GM23338 (cell line): ENCODE measurements around the gene HAPLN2. TPM values are rescaled to one million over a fixed set of nuclear protein-coding genes. Genes with fewer than 3 reads are reported as not detected.

Source experiments
- ATAC-seq: fragments of 200-7000 bp; cut with Tn5 transposase; 3 replicates; pipeline ENCODE4 v1.9.1; 2020
- DNase-seq: peaks from one replicate; pipeline ENCODE4 v3.0.0-alpha.2; 2015; ENCODE audit warnings: low spot score
- H2AFZ ChIP-seq: fragments of 200-600 bp; sonication (generic); 2 replicates; pipeline ENCODE4 v1.8.0; 2016; ENCODE audit warnings: antibody characterized with exemption, mild to moderate bottlenecking, moderate library complexity
- H3F3A ChIP-seq: fragments of 200-600 bp; sonication (generic); replicated peaks from 2 replicates; pipeline ENCODE4 v1.8.0; 2017; ENCODE audit warnings: antibody characterized with exemption, mixed run types, low read depth
- H3K27ac ChIP-seq: fragments of 200-600 bp; sonication (generic); 2 replicates; pipeline ENCODE4 v1.6.1; 2016; ENCODE audit warnings: low read depth
- H3K27me3 ChIP-seq: fragments of 200-600 bp; sonication (generic); 2 replicates; pipeline ENCODE4 v1.8.0; 2016; ENCODE audit warnings: mild to moderate bottlenecking, mixed run types, moderate library complexity; ENCODE audit not compliant: insufficient read depth
- H3K36me3 ChIP-seq: fragments of 200-600 bp; sonication (generic); 2 replicates; pipeline ENCODE4 v1.8.0; 2016; ENCODE audit warnings: mild to moderate bottlenecking; ENCODE audit not compliant: insufficient read depth
- H3K4me1 ChIP-seq: fragments of 200-600 bp; sonication (generic); 2 replicates; pipeline ENCODE4 v1.8.0; 2016; ENCODE audit warnings: mild to moderate bottlenecking, moderate library complexity; ENCODE audit not compliant: insufficient read depth
- H3K4me2 ChIP-seq: fragments of 200-600 bp; sonication (generic); 2 replicates; pipeline ENCODE4 v1.7.1; 2017; ENCODE audit warnings: mixed run types
- H3K4me3 ChIP-seq: fragments of 200-600 bp; sonication (generic); 2 replicates; pipeline ENCODE4 v1.6.1; 2016; ENCODE audit warnings: mixed run types
- H3K79me2 ChIP-seq: fragments of 200-600 bp; sonication (generic); replicated peaks from 2 replicates; pipeline ENCODE4 v1.8.0; 2017; ENCODE audit warnings: mild to moderate bottlenecking; ENCODE audit not compliant: insufficient read depth
- H3K9me2 ChIP-seq: fragments of 200-600 bp; sonication (generic); 2 replicates; pipeline ENCODE4 v1.8.0; 2017; ENCODE audit not compliant: insufficient read depth
- H4K20me1 ChIP-seq: fragments of 200-600 bp; sonication (generic); replicated peaks from 2 replicates; pipeline ENCODE4 v1.8.0; 2017; ENCODE audit warnings: mild to moderate bottlenecking; ENCODE audit not compliant: insufficient read depth
- H3K27ac Mint-ChIP-seq: 2 replicates; pipeline ENCODE4 v1.8.0; 2020; ENCODE audit warnings: inconsistent platforms, mild to moderate bottlenecking, moderate library complexity, mixed read lengths
- H3K27me3 Mint-ChIP-seq: 3 replicates; pipeline ENCODE4 v1.8.0; 2022; ENCODE audit warnings: low read depth, mild to moderate bottlenecking, moderate library complexity, mixed read lengths, inconsistent platforms; ENCODE audit not compliant: insufficient read depth, poor library complexity
- H3K36me3 Mint-ChIP-seq: 3 replicates; pipeline ENCODE4 v1.8.0; 2021; ENCODE audit warnings: low read depth, mild to moderate bottlenecking, inconsistent platforms, moderate library complexity, mixed read lengths
- H3K4me1 Mint-ChIP-seq: 3 replicates; pipeline ENCODE4 v1.8.0; 2020; ENCODE audit warnings: mild to moderate bottlenecking, inconsistent platforms, mixed read lengths
- H3K4me3 Mint-ChIP-seq: 3 replicates; pipeline ENCODE4 v1.8.0; 2021; ENCODE audit warnings: moderate library complexity, mild to moderate bottlenecking, inconsistent platforms, mixed read lengths
- H3K9me3 Mint-ChIP-seq: 3 replicates; pipeline ENCODE4 v1.8.0; 2020; ENCODE audit warnings: moderate library complexity, mild to moderate bottlenecking, inconsistent platforms, mixed read lengths
- CREB1 ChIP-seq: fragments of 250-450 bp; sonication (Bioruptor Pico); IDR thresholded peaks from 2 replicates; pipeline ENCODE4 v1.5.0; 2020; ENCODE audit warnings: low read depth, mild to moderate bottlenecking, moderate library complexity
- ETS1 ChIP-seq: IDR thresholded peaks from 2 replicates; pipeline ENCODE4 v1.6.1; 2016; ENCODE audit warnings: antibody characterized with exemption
- EZH2 ChIP-seq: fragments of 200-600 bp; sonication (generic); IDR thresholded peaks from one replicate; pipeline ENCODE4 v1.8.0; 2017; ENCODE audit warnings: antibody characterized with exemption, mild to moderate bottlenecking, low read depth; ENCODE audit not compliant: unreplicated experiment
- JUNB ChIP-seq: IDR thresholded peaks from one replicate; pipeline ENCODE4 v1.6.1; 2016; ENCODE audit warnings: antibody characterized with exemption; ENCODE audit not compliant: unreplicated experiment
- POLR2AphosphoS5 ChIP-seq: IDR thresholded peaks from 2 replicates; pipeline ENCODE4 v1.6.1; 2016; ENCODE audit warnings: antibody characterized with exemption, low read depth
- STAT1 ChIP-seq: IDR thresholded peaks from one replicate; pipeline ENCODE4 v1.6.1; 2016; ENCODE audit warnings: antibody characterized with exemption; ENCODE audit not compliant: unreplicated experiment
- long read RNA-seq: library from polyadenylated mRNA; unstranded; transcript quantifications from one replicate; pipeline ENCODE4 v2.0.0, GENCODE V29; 2020; ENCODE audit not compliant: unreplicated experiment
- polyA plus RNA-seq: library from polyadenylated mRNA; unstranded; fragments of >200 nt; fragmentation: Nextera tagmentation; extraction: Ambion mirVana; gene quantifications from 2 replicates; pipeline ENCODE4 v1.2.1, GENCODE V29; 2016
- total RNA-seq: library from RNA; depleted of rRNA; stranded (reverse); fragments of >200 nt; shearing (Covaris generic); gene quantifications from 2 replicates; pipeline ENCODE4 v1.2.3, GENCODE V29; 2014; rRNA removed
- TF ChIP-seq, protein P1 (sequence below): fragments of 250-450 bp; sonication (Bioruptor Pico); IDR thresholded peaks from 2 replicates; pipeline ENCODE4 v1.5.0; 2020; ENCODE audit warnings: mild to moderate bottlenecking, moderate library complexity
- TF ChIP-seq, protein P2 (sequence below), 2 experiments: fragments of 200-600 bp in 1 of 2; sonication (generic) in 1 of 2; conservative IDR thresholded peaks; 2 replicates each; pipeline versions ENCODE4 v1.5.1 to v1.6.1; 2016 to 2017; ENCODE audit warnings: antibody characterized with exemption in 2 of 2, low read depth in 2 of 2, mild to moderate bottlenecking in 2 of 2, moderate library complexity in 1 of 2

Gene HAPLN2
- total RNA-seq (not detected in 2 replicates), polyA plus RNA-seq (0.53 TPM in 1 of 2 replicates, not detected in the other)
- long read RNA-seq, partial matches to known transcripts: 1 of 1 reads
- long read RNA-seq, other reads (novel, unspliced or antisense): 0 of 1 reads

DNA sequence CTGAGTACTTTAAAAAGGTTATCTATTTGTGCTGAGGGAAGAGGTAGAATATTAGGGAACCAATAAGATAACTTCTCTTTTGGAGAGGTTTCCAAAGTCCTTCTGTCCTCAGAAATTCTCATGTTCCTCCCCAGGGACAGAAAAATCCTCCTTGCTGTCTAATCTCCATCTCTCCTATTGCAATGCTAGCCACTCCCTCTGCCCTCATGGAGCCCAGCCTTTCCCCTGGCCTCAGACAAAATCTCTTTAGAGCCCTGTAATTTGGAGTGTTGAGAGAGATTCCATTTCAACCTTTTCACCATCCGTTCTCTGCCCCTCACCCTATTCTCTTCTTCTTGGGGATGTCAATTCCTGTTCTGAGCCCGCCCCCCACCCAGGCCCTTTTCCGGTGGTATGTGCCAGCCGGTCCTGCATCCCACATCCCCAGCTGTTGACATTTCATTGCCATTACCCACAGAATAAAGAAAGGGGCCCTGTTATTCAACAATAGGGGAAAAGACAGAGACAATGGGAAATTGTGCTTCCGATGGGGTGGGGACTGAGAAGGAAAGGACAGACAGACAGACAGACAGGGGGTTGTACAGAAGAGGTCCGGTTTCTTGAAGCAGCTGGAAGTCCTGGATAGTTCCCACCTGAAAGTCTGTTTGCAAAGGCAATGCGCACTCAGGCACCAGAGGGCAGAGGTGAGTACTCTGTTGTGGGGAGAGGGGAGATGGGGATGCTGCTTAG is at the start of gene HAPLN2:
TSS of gene HAPLN2 (plus strand) at position 563 of the 729 bp plus-strand sequence. CDS start 4,076 bp downstream, outside the sequence.
- peak within 1 kb of the TSS; percentile 60 for H3K4me2 ChIP-seq
- peaks cover 37% of the 10 kb centered on the region for H3K27me3 Mint-ChIP-seq
- H3K27ac ChIP-seq: no peak within 1 kb of the TSS
- H3K79me2 ChIP-seq: no peaks in the 10 kb centered on the region
- H3F3A ChIP-seq: 0 out of 2 replicates have a peak, but pooled peaks cover 10% of the 10 kb centered on the region
- no peaks in the 10 kb centered on the region for H3K36me3 ChIP-seq
- no peak for TF ChIP-seq CREB1
- TF ChIP-seq STAT1: no peak
- no peak for TF ChIP-seq EZH2
- TF ChIP-seq POLR2AphosphoS5: no peak
- no peak for TF ChIP-seq ETS1
- no peak for TF ChIP-seq JUNB
- TF ChIP-seq, protein P1, sequence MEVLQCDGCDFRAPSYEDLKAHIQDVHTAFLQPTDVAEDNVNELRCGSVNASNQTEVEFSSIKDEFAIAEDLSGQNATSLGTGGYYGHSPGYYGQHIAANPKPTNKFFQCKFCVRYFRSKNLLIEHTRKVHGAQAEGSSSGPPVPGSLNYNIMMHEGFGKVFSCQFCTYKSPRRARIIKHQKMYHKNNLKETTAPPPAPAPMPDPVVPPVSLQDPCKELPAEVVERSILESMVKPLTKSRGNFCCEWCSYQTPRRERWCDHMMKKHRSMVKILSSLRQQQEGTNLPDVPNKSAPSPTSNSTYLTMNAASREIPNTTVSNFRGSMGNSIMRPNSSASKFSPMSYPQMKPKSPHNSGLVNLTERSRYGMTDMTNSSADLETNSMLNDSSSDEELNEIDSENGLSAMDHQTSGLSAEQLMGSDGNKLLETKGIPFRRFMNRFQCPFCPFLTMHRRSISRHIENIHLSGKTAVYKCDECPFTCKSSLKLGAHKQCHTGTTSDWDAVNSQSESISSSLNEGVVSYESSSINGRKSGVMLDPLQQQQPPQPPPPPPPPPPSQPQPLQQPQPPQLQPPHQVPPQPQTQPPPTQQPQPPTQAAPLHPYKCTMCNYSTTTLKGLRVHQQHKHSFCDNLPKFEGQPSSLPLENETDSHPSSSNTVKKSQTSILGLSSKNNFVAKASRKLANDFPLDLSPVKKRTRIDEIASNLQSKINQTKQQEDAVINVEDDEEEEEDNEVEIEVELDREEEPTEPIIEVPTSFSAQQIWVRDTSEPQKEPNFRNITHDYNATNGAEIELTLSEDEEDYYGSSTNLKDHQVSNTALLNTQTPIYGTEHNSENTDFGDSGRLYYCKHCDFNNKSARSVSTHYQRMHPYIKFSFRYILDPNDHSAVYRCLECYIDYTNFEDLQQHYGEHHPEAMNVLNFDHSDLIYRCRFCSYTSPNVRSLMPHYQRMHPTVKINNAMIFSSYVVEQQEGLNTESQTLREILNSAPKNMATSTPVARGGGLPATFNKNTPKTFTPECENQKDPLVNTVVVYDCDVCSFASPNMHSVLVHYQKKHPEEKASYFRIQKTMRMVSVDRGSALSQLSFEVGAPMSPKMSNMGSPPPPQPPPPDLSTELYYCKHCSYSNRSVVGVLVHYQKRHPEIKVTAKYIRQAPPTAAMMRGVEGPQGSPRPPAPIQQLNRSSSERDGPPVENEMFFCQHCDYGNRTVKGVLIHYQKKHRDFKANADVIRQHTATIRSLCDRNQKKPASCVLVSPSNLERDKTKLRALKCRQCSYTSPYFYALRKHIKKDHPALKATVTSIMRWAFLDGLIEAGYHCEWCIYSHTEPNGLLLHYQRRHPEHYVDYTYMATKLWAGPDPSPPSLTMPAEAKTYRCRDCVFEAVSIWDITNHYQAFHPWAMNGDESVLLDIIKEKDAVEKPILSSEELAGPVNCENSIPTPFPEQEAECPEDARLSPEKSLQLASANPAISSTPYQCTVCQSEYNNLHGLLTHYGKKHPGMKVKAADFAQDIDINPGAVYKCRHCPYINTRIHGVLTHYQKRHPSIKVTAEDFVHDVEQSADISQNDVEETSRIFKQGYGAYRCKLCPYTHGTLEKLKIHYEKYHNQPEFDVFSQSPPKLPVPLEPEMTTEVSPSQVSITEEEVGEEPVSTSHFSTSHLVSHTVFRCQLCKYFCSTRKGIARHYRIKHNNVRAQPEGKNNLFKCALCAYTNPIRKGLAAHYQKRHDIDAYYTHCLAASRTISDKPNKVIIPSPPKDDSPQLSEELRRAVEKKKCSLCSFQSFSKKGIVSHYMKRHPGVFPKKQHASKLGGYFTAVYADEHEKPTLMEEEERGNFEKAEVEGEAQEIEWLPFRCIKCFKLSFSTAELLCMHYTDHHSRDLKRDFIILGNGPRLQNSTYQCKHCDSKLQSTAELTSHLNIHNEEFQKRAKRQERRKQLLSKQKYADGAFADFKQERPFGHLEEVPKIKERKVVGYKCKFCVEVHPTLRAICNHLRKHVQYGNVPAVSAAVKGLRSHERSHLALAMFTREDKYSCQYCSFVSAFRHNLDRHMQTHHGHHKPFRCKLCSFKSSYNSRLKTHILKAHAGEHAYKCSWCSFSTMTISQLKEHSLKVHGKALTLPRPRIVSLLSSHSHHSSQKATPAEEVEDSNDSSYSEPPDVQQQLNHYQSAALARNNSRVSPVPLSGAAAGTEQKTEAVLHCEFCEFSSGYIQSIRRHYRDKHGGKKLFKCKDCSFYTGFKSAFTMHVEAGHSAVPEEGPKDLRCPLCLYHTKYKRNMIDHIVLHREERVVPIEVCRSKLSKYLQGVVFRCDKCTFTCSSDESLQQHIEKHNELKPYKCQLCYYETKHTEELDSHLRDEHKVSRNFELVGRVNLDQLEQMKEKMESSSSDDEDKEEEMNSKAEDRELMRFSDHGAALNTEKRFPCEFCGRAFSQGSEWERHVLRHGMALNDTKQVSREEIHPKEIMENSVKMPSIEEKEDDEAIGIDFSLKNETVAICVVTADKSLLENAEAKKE (CRISPR knock-in tag): no peak
- TF ChIP-seq, protein P2, sequence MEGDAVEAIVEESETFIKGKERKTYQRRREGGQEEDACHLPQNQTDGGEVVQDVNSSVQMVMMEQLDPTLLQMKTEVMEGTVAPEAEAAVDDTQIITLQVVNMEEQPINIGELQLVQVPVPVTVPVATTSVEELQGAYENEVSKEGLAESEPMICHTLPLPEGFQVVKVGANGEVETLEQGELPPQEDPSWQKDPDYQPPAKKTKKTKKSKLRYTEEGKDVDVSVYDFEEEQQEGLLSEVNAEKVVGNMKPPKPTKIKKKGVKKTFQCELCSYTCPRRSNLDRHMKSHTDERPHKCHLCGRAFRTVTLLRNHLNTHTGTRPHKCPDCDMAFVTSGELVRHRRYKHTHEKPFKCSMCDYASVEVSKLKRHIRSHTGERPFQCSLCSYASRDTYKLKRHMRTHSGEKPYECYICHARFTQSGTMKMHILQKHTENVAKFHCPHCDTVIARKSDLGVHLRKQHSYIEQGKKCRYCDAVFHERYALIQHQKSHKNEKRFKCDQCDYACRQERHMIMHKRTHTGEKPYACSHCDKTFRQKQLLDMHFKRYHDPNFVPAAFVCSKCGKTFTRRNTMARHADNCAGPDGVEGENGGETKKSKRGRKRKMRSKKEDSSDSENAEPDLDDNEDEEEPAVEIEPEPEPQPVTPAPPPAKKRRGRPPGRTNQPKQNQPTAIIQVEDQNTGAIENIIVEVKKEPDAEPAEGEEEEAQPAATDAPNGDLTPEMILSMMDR (conservative IDR thresholded peaks at IDR 0.05; ENCODE audit: low read depth in 2 of 2): peak; percentile 74 to 88
- H2AFZ ChIP-seq: no peak within 1 kb of the TSS; the same call in 1 of the 2 replicates
- ATAC-seq (peak; percentile 76), DNase-seq (peak; percentile 82)
- H3K9me3 Mint-ChIP-seq: no peaks in the 10 kb centered on the region
- no peaks in the 10 kb centered on the region for H3K36me3 Mint-ChIP-seq
- peak within 1 kb of the TSS; percentile 18 for H3K4me3 ChIP-seq
- H3K27ac Mint-ChIP-seq: no peak within 1 kb of the TSS
- H3K4me3 Mint-ChIP-seq: peak within 1 kb of the TSS; percentile 39; the same call in 2 of the 3 replicates
- peaks cover 46% of the 10 kb centered on the region for H3K27me3 ChIP-seq
- H3K4me1 ChIP-seq: peaks cover 13% of the 10 kb centered on the region; the same call in 1 of the 2 replicates
- no peaks in the 10 kb centered on the region for H3K9me2 ChIP-seq
- H4K20me1 ChIP-seq: no peaks in the 10 kb centered on the region
- H3K4me1 Mint-ChIP-seq: peaks cover 10% of the 10 kb centered on the region
